HG02870 (cell line): Measurements from ENCODE around the gene OR1L8.
"Not testable (repeated sequence)": the region's sequence is repeated elsewhere in the genome, so short reads cannot be mapped to it uniquely, and the experiment has no call there.

Experiments
- ATAC-seq: cut with Tn5 transposase; IDR thresholded peaks from one replicate; pipeline ENCODE4 v1.9.1; 2021; ENCODE audit warnings: mild to moderate bottlenecking, moderate library complexity; ENCODE audit not compliant: unreplicated experiment

The OR1L8 gene, protein sequence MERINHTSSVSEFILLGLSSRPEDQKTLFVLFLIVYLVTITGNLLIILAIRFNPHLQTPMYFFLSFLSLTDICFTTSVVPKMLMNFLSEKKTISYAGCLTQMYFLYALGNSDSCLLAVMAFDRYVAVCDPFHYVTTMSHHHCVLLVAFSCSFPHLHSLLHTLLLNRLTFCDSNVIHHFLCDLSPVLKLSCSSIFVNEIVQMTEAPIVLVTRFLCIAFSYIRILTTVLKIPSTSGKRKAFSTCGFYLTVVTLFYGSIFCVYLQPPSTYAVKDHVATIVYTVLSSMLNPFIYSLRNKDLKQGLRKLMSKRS

GRCh38 chr9:122583284-122583683, at the start of gene OR1L8:
Gene OR1L8 (minus strand): TSS chr9:122583384. CDS start chr9:122568477, 14,907 bp downstream.
- not testable (repeated sequence) for ATAC-seq

DNA sequence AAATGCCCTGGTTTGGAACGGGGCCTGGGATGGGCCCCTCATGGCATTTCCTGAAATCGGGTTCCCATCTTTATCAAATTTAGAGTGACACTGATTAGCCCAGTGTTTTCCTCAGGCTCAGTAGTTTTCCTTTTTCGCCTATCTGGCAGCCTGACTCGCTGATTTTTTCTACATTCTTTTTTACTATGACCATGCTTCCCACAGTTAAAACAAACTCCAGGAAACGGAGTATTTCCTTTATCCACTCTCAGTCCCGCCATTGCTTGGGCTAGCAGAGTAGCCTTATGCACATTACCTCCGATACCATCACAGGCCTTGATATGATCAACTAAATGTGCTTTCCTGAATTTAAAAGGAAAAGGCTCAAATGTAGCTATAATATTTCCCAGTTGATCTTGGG, 36.8 kb upstream of the OR1L8 start:
- no peak for ATAC-seq

- no peak for ATAC-seq
Observed at GRCh38 chr9:122614362-122614761, 31.2 kb upstream of the OR1L8 start, which contains the start of gene OR1Q1. Gene OR1Q1 (plus strand): TSS chr9:122614738. CDS start chr9:122614738, 0 bp downstream.

DNA sequence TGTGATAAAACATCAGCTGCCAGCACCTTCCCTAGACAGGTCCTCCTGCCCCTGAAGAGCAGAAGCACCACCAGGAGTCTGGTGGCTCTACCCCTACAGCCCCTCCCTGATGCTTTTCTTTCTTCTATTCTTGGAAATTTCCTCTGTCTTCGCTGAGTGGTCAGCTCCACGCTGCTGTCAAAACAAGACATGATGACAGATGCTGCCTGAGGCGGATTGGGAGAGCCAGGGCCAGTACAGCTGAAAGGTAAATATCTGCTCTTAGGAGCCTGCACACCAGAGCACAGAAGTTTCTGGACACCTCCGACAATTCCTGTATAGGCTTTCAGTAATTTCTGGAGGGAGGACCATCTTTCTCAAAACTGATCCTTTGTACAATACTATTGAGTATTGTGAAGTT, 26.6 kb upstream of the OR1L8 start:
- ATAC-seq: no peak

- no peak for ATAC-seq
Observed at GRCh38 chr9:122606587-122606986, 23.4 kb upstream of the OR1L8 start.

- no peak for ATAC-seq
Observed at GRCh38 chr9:122605691-122606090, 22.5 kb upstream of the OR1L8 start.

DNA sequence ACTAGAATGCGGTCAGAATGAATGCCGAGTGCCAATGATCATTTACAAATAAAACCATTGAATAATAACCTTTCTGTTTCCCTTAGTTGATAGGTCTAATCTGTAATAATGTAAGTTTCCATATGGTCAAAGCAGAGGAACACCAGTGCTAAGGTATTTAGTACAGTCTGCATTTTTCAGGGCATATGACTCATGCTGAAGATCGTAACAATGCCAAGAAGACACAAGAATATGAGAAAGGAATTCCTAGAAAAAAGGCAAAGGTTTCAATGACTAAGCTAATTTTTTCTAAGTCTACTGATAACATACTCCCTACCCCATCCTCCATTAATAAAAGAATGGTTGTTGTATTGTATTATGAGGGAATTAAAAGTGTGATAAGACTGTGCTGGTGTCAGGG, 2.8 kb downstream of the OR1L8 start:
- ATAC-seq: no peak

DNA sequence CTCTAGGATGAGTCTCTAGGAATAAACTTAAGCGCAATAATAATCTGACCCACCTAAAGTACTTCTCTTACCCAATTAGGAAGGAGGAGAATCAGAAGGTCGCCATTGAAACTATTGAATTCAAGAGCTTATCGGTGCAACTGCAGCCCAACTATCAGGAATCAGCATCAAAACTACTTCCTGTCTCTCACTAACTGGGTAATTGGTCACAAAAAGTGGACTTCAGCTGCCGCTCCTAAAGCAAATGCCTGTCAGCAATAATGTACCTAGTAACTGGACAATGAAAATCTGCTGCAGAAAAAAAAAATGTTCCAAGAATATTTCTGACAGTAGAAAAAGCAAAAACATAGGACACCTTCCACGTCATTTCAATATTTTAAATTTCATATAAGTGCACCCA, 3.3 kb downstream of the OR1L8 start:
- ATAC-seq: no peak

DNA sequence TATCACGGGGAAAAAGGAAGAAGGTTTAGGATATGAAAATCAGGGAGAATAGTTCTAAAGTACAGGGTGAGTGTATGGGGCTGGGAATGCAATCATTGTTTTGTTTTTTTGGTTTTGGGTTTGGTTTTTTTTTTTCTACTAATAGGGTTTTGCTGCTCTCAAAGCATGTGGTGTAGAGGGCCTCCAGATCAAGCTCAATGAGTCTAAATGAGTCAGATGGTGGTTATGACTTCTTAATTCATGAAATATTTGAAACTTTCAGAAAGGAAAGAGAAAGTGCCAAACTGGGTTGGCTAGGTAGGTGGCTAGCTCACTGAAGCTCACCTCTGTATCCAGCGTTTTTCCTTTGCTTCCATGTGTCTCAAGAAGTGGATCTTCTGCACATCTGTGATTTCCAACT, 10.7 kb downstream of the OR1L8 start:
- no peak for ATAC-seq

DNA sequence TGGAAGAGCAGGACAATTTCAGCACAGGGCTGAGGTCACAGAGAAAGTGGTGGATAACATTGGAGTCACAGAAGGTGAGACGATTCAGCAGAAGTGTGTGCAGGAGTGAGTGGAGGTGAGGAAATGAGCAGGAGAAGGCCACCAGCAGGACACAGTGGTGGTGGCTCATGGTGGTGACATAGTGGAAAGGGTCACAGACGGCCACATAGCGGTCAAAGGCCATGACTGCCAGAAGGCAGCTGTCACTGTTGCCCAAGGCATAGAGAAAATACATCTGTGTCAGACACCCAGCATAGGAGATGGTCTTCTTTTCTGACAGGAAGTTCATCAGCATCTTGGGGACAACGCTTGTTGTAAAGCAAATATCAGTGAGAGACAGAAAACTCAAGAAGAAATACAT, 15.3 kb downstream of the OR1L8 start:
- no peak for ATAC-seq

GRCh38 chr9:122562134-122562760, 20.9 kb downstream of the OR1L8 start:
- ATAC-seq: no peak

DNA sequence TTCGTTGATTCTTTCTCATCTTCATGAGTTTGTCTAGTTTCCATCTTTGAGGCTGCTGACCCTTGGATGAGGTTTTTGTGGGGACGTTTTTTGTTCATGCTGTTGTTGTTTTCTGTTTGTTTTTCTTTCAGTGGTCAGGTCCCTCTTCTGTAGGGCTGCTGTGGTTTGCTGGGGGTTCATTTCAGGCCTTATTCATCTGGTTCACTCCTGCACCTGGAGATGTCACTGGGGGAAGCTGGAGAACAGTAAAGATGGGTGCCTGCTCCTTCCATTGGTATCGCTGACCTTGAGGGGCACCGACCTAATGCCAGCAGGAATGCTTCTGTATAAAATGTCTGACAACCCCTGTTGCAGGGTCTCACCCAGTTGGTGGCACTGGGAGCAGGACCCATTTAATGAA, 21.7 kb downstream of the OR1L8 start:
- ATAC-seq: no peak

DNA sequence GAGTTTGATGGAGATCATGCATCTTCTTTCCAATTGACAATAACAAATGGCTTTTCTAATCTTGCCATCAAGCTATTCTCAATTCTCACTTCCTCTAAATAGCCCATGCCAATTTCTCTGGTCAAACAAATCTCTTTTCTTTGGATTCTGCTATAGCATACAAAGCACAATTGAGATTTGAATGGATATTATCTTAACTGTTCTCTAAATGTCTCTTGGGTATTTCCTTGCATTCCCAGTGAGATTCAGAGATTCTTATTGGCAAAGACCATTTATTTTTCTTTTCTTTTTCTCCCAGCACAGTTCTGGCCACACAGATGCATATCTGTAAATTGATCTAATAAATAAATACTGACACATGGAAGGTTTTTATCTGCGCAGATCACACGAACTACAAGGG, 30.4 kb downstream of the OR1L8 start, which contains the start of gene OR1N2:
OR1N2 (plus strand) TSS at position 301 of the 400 bp plus-strand sequence. CDS start 100 bp downstream, outside the sequence.
- ATAC-seq: no peak

DNA sequence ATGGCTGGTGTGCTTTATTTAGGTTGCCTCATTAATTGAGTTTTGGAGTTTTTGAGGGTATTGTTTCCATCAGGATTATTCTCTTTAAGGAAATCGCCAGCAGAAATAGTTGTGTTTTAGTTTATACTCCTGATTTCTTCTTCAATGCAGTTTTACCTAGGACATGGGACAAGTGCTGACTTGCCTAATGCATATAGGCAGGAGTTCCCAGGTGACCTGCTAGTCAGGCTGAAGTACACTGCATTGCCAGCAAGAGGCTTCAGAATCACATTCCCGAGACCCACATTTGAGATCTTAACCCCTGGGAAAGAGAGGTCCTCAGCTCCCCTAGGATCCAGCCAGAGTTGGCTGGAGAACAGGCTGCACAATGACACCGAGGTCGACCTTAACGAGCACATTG, 31.8 kb downstream of the OR1L8 start:
- no peak for ATAC-seq

DNA sequence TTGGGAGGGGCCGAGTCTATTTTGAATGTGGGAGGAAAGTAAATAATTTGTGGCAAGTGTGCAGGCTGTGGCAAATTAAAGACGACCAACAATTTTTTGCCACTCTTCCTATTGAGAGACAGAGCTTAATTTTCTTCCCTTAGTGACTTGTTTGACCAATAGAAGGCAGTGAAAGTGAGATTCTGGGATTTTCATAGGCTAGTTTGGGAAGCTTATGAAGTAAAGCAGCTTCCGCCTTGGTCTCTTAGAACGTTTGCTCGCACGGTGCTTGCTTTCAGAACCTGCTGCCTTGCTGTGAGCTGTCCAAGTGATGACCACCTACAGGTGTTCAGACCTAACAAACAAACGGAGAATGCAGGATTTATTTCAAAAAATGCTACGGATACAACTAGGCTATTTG, 37.0 kb downstream of the OR1L8 start:
- ATAC-seq: no peak

GRCh38 chr9:122538757-122539156, 44.4 kb downstream of the OR1L8 start:
- ATAC-seq: no peak

DNA sequence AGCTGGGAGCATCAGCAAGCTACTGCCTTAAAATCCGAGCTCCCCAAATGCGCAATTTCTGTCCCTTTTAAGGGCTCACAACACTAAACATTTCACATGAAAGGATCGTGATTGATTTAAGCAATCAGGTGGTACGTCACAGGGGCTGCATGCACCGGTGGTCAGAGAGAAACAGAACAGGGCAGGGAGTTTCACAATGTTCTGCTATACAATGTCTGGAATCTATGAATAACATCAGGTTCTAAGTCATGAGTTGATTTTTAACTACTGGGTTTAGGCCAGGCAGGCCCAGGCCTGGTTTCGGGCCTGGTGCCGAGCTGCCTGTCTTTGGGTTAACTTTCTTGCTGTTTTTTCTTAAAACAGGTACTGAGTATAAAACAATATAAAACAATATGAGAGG, 46.1 kb downstream of the OR1L8 start:
- ATAC-seq: not testable (repeated sequence)

DNA sequence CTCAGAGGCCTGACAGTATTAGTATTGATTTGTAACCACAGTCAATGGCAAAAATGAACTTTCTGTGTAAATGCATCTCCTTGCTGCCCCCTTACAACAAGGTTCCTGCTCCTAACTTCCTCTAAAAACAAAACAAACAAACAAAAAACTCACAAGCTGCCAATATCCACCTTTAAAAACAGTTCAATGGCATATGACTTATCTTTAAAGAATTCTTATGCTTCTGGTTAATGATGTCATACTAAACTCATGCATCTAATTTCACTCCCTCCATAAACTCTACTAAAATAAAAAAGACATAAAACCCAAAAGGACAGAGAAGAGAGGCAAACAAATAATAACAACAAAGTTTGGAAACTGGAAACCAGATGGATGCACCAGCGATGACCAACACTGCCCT, 47.0 kb downstream of the OR1L8 start:
- no peak for ATAC-seq

- ATAC-seq: not testable (repeated sequence)
Observed at GRCh38 chr9:122531157-122531556, 52.0 kb downstream of the OR1L8 start.

- no peak for ATAC-seq
Observed at GRCh38 chr9:122527193-122527592, 56.0 kb downstream of the OR1L8 start, which contains the start of gene OR1N1. Gene OR1N1 (minus strand): TSS chr9:122527293. CDS start chr9:122527293, 0 bp downstream.

- no peak for ATAC-seq
Observed at GRCh38 chr9:122526602-122527001, 56.6 kb downstream of the OR1L8 start.

DNA sequence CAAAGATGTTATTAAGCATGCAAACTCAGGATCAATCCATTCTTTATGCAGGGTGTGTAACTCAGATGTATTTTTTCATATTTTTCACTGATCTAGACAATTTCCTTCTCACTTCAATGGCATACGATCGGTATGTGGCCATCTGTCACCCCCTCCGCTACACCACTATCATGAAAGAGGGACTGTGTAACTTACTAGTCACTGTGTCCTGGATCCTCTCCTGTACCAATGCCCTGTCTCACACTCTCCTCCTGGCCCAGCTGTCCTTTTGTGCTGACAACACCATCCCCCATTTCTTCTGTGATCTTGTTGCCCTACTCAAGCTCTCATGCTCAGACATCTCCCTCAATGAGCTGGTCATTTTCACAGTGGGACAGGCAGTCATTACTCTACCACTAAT, 63.8 kb downstream of the OR1L8 start:
- no peak for ATAC-seq
